Measurements from ENCODE around the gene OR9A2.

Gene OR9A2

GRCh38 chr7:143023047-143023446, 3.9 kb downstream of the OR9A2 start:
- DNase-seq (ENCODE audit: low read depth in 4 of 4, low spot score in 1 of 4), result no peak

GRCh38 chr7:143018931-143019330, 8.0 kb downstream of the OR9A2 start:
- no peak for DNase-seq (ENCODE audit: low read depth in 4 of 4, low spot score in 1 of 4)

GRCh38 chr7:143016996-143017395, 9.9 kb downstream of the OR9A2 start:
- no peak for DNase-seq (ENCODE audit: low read depth in 4 of 4, low spot score in 1 of 4)

- DNase-seq (ENCODE audit: low read depth in 4 of 4, low spot score in 1 of 4), result no peak
Measured at GRCh38 chr7:143015926-143016490, 10.9 kb downstream of the OR9A2 start.

- no peak for DNase-seq (ENCODE audit: low read depth in 4 of 4, low spot score in 1 of 4)
Measured at GRCh38 chr7:143015084-143015483, 11.8 kb downstream of the OR9A2 start.

- DNase-seq (ENCODE audit: low read depth in 4 of 4, low spot score in 1 of 4), result no peak
Measured at GRCh38 chr7:143013893-143014292, 13.0 kb downstream of the OR9A2 start.

- no peak for DNase-seq (ENCODE audit: low read depth in 4 of 4, low spot score in 1 of 4)
Measured at GRCh38 chr7:143013473-143013872, 13.5 kb downstream of the OR9A2 start.

GRCh38 chr7:143012409-143012808, 14.5 kb downstream of the OR9A2 start:
- DNase-seq (ENCODE audit: low read depth in 4 of 4, low spot score in 1 of 4), result no peak

- DNase-seq (ENCODE audit: low read depth in 4 of 4, low spot score in 1 of 4), result no peak
Measured at GRCh38 chr7:143012001-143012400, 14.9 kb downstream of the OR9A2 start.

- DNase-seq (ENCODE audit: low read depth in 4 of 4, low spot score in 1 of 4), result peak; percentile 60 to 81 (median 74)
Measured at GRCh38 chr7:143008007-143008901, 18.7 kb downstream of the OR9A2 start.

GRCh38 chr7:143005632-143006260, 21.2 kb downstream of the OR9A2 start:
- no peak for DNase-seq (ENCODE audit: low read depth in 4 of 4, low spot score in 1 of 4)

- DNase-seq (ENCODE audit: low read depth in 4 of 4, low spot score in 1 of 4), result peak in 3 of 4 experiments; percentile 1 to 11 (median 9)
Measured at GRCh38 chr7:143003393-143004051, 23.4 kb downstream of the OR9A2 start.

- DNase-seq (ENCODE audit: low read depth in 4 of 4, low spot score in 1 of 4), result no peak
Measured at GRCh38 chr7:143002898-143003297, 24.0 kb downstream of the OR9A2 start.

- DNase-seq (ENCODE audit: low read depth in 4 of 4, low spot score in 1 of 4), result no peak
Measured at GRCh38 chr7:143002106-143002505, 24.8 kb downstream of the OR9A2 start.

- DNase-seq (ENCODE audit: low read depth in 4 of 4, low spot score in 1 of 4), result no peak
Measured at GRCh38 chr7:143000648-143001047, 26.3 kb downstream of the OR9A2 start.

- DNase-seq (ENCODE audit: low read depth in 4 of 4, low spot score in 1 of 4), result no peak
Measured at GRCh38 chr7:142999793-143000192, 27.1 kb downstream of the OR9A2 start.

GRCh38 chr7:142998966-142999365, 28.0 kb downstream of the OR9A2 start:
- DNase-seq (ENCODE audit: low read depth in 4 of 4, low spot score in 1 of 4), result no peak

- no peak for DNase-seq (ENCODE audit: low read depth in 4 of 4, low spot score in 1 of 4)
Measured at GRCh38 chr7:142997456-142997989, 29.4 kb downstream of the OR9A2 start.

GRCh38 chr7:142992427-142992826, 34.5 kb downstream of the OR9A2 start:
- DNase-seq (ENCODE audit: low read depth in 4 of 4, low spot score in 1 of 4), result no peak

- DNase-seq (ENCODE audit: low read depth in 4 of 4, low spot score in 1 of 4), result no peak
Measured at GRCh38 chr7:142984297-142984696, 42.6 kb downstream of the OR9A2 start.

- DNase-seq (ENCODE audit: low read depth in 4 of 4, low spot score in 1 of 4), result no peak
Measured at GRCh38 chr7:142983825-142984224, 43.1 kb downstream of the OR9A2 start.
